GM15510 (cell line): ENCODE data around the gene VGLL4.
A peak's percentile ranks its signal among the peaks of the same experiment; 100 is the strongest.

ENCODE experiments used
- POLR2A ChIP-seq: IDR thresholded peaks from 3 replicates; pipeline ENCODE4 v1.6.1; 2011; ENCODE audit warnings: borderline replicate concordance; ENCODE audit not compliant: insufficient read length; ENCODE audit errors: extremely low read depth

Gene VGLL4

GRCh38 chr3:11660242-11660641 is 16.5 kb upstream of the VGLL4 start:
- TF ChIP-seq POLR2A = no peak

GRCh38 chr3:11658180-11658579 is 14.5 kb upstream of the VGLL4 start:
- TF ChIP-seq POLR2A = no peak

GRCh38 chr3:11655196-11655928 is 11.6 kb upstream of the VGLL4 start:
- no peak for TF ChIP-seq POLR2A

GRCh38 chr3:11654166-11654565 is 10.5 kb upstream of the VGLL4 start:
- TF ChIP-seq POLR2A = no peak

DNA sequence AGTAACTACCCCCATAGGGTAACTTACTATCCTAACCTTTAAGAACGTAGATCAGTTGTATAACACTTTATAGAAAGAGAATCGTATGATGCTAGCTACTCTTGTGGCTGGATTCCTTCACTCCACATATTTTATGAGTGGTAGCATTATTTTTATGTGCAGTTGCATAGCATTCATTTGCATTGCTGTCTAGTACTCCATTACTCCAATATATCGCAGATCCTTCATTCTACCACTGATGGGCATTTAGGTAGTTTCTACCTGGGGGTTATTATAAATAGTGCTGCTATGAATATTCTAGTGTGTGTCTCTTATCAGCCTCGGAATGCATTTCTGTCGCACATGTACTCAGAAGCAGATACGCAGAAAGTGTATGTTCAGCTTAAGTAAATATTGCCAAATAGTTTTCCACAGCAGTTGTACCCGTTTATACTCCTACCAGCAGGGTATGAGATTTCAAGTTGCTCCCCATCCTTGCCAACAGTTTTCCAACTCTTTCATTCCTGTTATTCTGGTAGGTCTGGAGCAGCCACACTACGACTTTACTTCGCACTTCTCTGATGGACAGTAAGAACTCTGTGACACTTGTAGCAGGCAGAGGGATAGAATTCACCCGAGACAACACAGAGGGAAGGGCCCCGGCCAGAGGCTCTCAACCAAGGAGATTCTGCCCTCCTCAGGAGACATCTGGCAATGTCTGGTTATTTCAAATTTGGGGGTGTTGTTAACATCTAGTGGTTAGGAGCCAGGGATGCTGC is 9.8 kb upstream of the VGLL4 start:
- no peak for TF ChIP-seq POLR2A

DNA sequence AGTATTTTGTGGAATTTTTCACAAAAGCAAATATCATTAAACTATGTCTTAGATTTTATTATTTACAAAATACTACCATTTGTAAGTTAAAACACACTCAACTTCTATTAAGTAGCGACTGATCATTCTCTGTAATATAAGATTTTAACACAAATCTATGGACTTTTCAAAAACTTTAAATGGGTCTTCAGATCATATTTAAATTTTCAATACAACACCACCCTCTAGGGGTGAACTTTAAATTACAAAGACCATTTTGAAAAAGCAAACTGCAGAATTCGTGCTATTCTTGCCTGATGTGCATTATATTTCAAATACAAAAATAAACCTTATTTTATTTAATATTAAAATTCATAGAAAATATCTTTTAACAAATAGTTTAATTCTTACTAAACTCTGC is 8.2 kb upstream of the VGLL4 start:
- no peak for TF ChIP-seq POLR2A

DNA sequence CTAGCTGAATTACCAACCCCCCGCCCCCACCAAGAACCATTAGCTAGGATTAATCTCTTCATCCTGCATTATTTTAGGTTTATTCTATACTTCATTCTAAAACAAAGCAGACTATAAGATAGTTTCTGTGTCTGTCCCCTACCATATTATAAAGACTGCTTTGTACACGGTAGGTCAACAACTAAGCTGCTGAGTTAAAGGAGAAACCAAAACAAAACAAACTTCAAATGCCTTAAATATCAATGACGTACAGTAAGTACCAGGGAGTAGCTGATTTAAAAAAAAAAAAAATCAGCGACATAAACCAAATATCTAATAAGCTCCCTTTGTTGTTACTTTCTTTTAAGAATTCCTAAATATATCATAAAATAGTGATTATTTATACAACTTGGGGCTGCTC is 7.8 kb upstream of the VGLL4 start:
- no peak for TF ChIP-seq POLR2A

- TF ChIP-seq POLR2A = no peak
Measured at GRCh38 chr3:11650391-11650790, 6.7 kb upstream of the VGLL4 start.

DNA sequence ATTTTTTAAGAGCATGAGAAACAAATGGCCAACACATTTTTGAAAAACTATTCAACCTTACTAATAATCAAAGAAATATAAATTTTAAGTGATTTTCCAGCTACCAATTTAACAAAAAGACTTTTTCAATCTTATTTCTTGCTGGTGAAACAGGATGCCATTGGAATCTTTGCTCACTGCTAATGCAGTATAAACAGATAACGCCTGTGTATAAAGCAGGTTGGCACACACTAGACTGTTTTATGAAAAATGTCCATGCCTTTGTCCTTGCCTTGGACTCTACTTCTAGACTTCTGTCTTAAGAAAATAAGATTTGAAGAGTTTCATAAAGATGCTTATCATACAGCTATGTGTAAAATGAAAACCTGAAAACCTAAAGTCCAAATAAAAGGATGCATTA is 5.0 kb upstream of the VGLL4 start:
- no peak for TF ChIP-seq POLR2A

DNA sequence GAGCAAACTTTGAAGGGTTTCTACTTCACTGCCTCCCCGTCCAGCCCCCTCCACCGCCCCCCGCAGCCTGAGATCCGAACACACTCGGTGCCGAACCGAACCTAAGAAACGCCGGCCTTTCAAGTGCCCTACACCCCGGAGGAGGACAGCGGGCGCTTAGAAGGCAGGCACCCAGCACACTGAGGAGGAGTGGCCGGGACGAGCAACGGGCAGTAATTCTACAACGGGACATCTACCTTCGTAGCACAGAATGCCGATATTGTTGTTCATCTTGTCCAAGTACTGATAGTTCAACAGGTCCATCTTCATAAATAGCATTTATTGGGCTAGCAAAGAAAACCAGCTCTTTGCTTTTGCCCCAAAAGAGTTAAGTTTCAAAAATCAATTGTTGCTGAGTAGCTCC is 513 bp downstream of the VGLL4 start:
- TF ChIP-seq POLR2A = no peak

- TF ChIP-seq POLR2A = peak; percentile 55
Measured at GRCh38 chr3:11642431-11643191, 1.1 kb downstream of the VGLL4 start.

DNA sequence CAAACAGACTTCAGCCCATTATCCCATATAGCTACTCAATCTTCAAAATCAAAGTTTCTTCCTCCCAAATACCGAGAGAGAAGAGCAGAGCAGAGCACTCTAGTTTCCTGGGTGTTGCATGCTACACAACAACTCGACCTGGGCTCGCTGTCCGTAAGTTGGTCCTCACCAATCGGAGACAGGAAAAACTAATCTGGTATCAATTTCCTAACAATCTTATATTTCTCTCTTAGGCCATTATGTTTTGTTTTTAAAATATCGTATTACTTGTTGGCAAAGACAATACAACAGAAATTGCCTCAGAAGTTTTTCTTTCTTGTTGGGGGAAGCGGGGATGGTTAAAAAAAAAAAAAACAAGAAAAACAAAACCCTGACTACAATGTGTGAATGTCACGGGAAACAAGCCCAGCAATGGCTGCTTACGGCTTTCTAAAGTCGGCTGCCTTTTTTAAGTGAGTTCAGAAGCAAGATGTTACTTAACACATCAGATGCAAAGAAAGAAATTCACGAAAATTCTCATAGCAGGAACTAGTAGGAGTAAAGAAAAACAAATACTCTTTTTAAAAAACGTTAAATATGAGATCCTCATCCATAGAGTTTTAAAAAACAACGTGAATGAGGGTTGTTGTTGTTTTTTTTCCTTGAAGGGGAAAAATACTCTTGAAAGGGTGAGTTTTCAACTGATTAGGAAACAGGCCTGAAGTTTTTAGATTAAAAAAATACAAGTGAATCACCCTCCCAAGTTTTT is 1.9 kb downstream of the VGLL4 start:
- no peak for TF ChIP-seq POLR2A

DNA sequence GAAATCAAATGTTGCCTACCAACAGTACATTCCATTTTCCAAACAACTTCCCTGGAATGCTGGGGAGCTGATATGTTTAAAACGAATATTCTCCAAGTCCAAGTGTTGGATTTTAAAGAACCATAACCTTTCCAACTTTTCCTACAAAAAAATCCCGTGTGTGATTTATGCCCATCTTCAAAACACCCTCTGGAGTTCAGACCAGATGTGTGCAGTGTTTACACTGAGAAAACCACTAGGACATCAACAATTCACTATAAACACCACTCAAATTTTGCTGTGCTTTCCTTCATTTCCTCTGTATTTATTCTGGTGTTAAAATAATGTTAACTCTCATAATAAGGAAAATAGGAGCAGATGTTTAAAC is 2.4 kb downstream of the VGLL4 start:
- no peak for TF ChIP-seq POLR2A

- TF ChIP-seq POLR2A = no peak
Measured at GRCh38 chr3:11640009-11640673, 3.6 kb downstream of the VGLL4 start.
